ENCODE data around the gene LDAH. TPM values are rescaled to one million over a fixed set of nuclear protein-coding genes. Genes with fewer than 3 reads are reported as not detected.

Gene LDAH
- polyA plus RNA-seq, 2 of the 4 experiments (the other 2 are of a cell fraction), result 29.6 to 42.4 TPM

DNA sequence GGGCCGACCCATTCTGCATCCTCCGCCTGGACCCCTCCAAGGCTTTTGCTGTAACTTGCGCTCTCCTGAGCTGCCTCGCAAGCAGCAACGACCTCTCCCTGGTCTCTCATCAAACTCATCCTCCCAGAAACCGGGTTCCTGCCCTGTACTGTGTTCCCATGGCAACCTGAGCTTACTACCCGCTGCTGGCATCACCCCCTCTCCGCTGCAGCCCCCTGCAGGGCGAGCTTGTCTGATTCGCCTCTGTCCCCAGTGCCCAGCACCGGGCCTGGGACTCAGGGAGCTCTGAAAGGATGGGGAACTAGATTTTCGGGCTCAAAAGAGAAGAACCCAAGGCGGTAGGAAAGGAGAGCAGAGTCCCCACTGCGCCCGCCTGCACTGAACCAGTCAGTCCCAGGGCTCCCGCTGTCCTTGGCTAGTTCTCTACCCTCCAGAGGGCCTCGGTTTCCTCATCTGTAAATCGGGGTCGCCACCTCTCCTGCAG is 172.5 kb downstream of the LDAH start:
- WGBS (ENCODE audit: missing lambda C conversion rate), result 13% methylated on average over 16 of the region's 19 CpGs
- ChIA-PET CTCF (interaction anchor here (0.7 to 12.0 kb wide), 46 partner anchors 9 to 327 kb away, joined by 3 to 195 read pairs (median 4); partner anchors contain the start of genes GDF7 and RHOB), POLR2A (interaction anchor here (0.9 to 7.0 kb wide), 8 partner anchors 10 to 324 kb away, joined by 3 to 73 read pairs (median 4); partner anchors contain the start of genes GDF7 and RHOB)
- peak; percentile 26 to 50 for ATAC-seq
- no peak for FAIRE-seq
- TF ChIP-seq, protein P1, sequence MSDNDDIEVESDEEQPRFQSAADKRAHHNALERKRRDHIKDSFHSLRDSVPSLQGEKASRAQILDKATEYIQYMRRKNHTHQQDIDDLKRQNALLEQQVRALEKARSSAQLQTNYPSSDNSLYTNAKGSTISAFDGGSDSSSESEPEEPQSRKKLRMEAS (IDR thresholded peaks at IDR 0.05), result no peak
- TF ChIP-seq SREBF2 (IDR thresholded peaks at IDR 0.05) (no peak), EHF (CRISPR knock-in tag; IDR thresholded peaks at IDR 0.05) (no peak)
- TF ChIP-seq, protein P2, sequence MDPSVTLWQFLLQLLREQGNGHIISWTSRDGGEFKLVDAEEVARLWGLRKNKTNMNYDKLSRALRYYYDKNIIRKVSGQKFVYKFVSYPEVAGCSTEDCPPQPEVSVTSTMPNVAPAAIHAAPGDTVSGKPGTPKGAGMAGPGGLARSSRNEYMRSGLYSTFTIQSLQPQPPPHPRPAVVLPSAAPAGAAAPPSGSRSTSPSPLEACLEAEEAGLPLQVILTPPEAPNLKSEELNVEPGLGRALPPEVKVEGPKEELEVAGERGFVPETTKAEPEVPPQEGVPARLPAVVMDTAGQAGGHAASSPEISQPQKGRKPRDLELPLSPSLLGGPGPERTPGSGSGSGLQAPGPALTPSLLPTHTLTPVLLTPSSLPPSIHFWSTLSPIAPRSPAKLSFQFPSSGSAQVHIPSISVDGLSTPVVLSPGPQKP (IDR thresholded peaks at IDR 0.05; ENCODE audit: low read depth, low read length), result no peak
- TF ChIP-seq, protein P3, sequence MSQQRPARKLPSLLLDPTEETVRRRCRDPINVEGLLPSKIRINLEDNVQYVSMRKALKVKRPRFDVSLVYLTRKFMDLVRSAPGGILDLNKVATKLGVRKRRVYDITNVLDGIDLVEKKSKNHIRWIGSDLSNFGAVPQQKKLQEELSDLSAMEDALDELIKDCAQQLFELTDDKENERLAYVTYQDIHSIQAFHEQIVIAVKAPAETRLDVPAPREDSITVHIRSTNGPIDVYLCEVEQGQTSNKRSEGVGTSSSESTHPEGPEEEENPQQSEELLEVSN (IDR thresholded peaks at IDR 0.05; ENCODE audit: borderline replicate concordance, low read depth), result no peak; the same call in 1 of the 2 replicates
- Histone ChIP-seq H3K9me3 (no peaks in the 10 kb centered on the region), H3K4me2 (peak overlapping the region; percentile 84), H3K27ac (peak overlapping the region; percentile 94), H3K4me1 (peaks cover 12% of the 10 kb centered on the region; the same call in 2 of the 3 replicates), H3K4me3 (peak overlapping the region; percentile 89)
- peak; percentile 34 to 61 for DNase-seq (ENCODE audit: low read depth in 1 of 2, low spot score in 1 of 2)

DNA sequence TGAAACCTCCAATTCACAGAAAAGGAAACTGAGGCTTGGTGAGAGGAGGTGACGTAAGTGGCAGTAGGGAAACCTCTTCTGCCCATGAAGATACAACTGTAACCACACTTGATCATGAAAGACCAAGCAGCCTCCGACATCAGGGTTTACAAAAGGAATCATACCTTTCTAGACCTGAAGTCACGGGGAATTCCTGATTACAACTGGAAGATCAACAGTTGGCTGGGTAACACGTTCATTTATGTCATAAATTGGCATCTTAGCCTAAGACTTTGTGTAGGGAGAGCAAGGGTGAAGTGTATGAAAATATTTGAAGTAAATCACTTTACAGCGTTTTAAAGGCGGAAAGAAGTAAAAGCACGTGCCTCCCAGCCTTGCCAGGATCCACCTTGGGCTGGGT is 172.9 kb downstream of the LDAH start:
- CTCF ChIA-PET, result interaction anchor here (0.7 to 12.0 kb wide), 39 partner anchors 8 to 326 kb away, joined by 3 to 195 read pairs (median 5); partner anchors contain the start of genes GDF7 and RHOB
- H3K4me3 ChIP-seq, result peak overlapping the region; percentile 89
- no peak for FAIRE-seq

DNA sequence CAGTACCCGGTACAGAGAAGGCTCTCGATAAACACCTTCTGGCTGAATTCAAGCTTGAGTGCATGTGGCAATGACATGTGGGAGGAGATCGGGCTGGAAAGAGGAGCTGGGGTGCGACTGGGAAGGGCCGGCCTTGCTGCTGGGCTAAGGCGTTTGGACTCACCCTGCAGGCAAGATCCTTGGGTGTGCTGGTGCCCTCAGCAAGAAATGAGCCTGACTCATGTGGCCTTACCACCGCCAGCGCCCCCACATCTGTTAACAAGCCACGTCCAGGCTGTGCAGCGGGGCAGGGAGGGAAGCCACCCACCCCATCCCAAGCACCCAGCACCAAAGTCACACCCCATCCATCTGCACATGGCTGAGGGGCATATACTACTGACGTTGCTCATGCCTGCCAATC is 173.3 kb downstream of the LDAH start:
- TF ChIP-seq CBX8 (IDR thresholded peaks at IDR 0.05), result no peak
- no peak for DNase-seq (ENCODE audit: low read depth in 1 of 2, low spot score in 1 of 2)
- H3K27ac ChIP-seq, result no peak overlapping the region
- WGBS (ENCODE audit: missing lambda C conversion rate), result 90% methylated on average over 11 of the region's 11 CpGs
- H3K4me1 ChIP-seq, result peaks cover 12% of the 10 kb centered on the region; the same call in 2 of the 3 replicates
- no peaks in the 10 kb centered on the region for H3K9me3 ChIP-seq
- ChIA-PET CTCF (interaction anchor here (0.8 to 12.0 kb wide), 17 partner anchors 9 to 314 kb away, joined by 3 to 195 read pairs (median 6); partner anchors contain the start of gene GDF7), POLR2A (interaction anchor here (7.0 kb wide), 1 partner anchor 202 kb away, joined by 73 read pairs; the partner anchor contains the start of gene RHOB)
- no peak for FAIRE-seq
- no peak overlapping the region for H3K4me3 ChIP-seq
- H3K4me2 ChIP-seq, result peak overlapping the region; percentile 84
- ATAC-seq, result no peak

More for the DNA sequence above, 172.9 kb downstream of the LDAH start:
- DNase-seq (ENCODE audit: low read depth in 1 of 2, low spot score in 1 of 2) (no peak), ATAC-seq (no peak)
- 88% methylated on average over 7 of the region's 7 CpGs for WGBS (ENCODE audit: missing lambda C conversion rate)
- TF ChIP-seq, protein P4, sequence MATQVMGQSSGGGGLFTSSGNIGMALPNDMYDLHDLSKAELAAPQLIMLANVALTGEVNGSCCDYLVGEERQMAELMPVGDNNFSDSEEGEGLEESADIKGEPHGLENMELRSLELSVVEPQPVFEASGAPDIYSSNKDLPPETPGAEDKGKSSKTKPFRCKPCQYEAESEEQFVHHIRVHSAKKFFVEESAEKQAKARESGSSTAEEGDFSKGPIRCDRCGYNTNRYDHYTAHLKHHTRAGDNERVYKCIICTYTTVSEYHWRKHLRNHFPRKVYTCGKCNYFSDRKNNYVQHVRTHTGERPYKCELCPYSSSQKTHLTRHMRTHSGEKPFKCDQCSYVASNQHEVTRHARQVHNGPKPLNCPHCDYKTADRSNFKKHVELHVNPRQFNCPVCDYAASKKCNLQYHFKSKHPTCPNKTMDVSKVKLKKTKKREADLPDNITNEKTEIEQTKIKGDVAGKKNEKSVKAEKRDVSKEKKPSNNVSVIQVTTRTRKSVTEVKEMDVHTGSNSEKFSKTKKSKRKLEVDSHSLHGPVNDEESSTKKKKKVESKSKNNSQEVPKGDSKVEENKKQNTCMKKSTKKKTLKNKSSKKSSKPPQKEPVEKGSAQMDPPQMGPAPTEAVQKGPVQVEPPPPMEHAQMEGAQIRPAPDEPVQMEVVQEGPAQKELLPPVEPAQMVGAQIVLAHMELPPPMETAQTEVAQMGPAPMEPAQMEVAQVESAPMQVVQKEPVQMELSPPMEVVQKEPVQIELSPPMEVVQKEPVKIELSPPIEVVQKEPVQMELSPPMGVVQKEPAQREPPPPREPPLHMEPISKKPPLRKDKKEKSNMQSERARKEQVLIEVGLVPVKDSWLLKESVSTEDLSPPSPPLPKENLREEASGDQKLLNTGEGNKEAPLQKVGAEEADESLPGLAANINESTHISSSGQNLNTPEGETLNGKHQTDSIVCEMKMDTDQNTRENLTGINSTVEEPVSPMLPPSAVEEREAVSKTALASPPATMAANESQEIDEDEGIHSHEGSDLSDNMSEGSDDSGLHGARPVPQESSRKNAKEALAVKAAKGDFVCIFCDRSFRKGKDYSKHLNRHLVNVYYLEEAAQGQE (IDR thresholded peaks at IDR 0.05), result no peak
- TF ChIP-seq, protein P5, sequence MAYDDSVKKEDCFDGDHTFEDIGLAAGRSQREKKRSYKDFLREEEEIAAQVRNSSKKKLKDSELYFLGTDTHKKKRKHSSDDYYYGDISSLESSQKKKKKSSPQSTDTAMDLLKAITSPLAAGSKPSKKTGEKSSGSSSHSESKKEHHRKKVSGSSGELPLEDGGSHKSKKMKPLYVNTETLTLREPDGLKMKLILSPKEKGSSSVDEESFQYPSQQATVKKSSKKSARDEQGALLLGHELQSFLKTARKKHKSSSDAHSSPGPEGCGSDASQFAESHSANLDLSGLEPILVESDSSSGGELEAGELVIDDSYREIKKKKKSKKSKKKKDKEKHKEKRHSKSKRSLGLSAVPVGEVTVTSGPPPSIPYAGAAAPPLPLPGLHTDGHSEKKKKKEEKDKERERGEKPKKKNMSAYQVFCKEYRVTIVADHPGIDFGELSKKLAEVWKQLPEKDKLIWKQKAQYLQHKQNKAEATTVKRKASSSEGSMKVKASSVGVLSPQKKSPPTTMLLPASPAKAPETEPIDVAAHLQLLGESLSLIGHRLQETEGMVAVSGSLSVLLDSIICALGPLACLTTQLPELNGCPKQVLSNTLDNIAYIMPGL (CRISPR knock-in tag; IDR thresholded peaks at IDR 0.05; ENCODE audit: borderline replicate concordance), result no peak
- peak overlapping the region; percentile 84 for H3K4me2 ChIP-seq
- H3K27ac ChIP-seq, result peak overlapping the region; percentile 94
- peaks cover 12% of the 10 kb centered on the region; the same call in 2 of the 3 replicates for H3K4me1 ChIP-seq
- POLR2A ChIA-PET, result interaction anchor here (1.3 to 7.0 kb wide), 3 partner anchors 203 to 208 kb away, joined by 3 to 73 read pairs (median 9); partner anchors contain the start of gene RHOB
- no peaks in the 10 kb centered on the region for H3K9me3 ChIP-seq

Measured in A549 (cell line).